Esophagus squamous epithelium (tissue), 4 donors: ENCODE results near the gene ZNF628.

Source experiments
- POLR2A ChIP-seq, 4 donors: fragments of 450-650 bp; IDR thresholded peaks; one replicate each; pipeline ENCODE4 v1.6.1; 2017; ENCODE audit warnings: antibody characterized with exemption in 4 of 4, mild to moderate bottlenecking in 4 of 4, moderate library complexity in 3 of 4
- TF ChIP-seq, protein P1 (sequence below), 6 experiments: fragments of 450-650 bp in 4 of 6; fragments of 200-600 bp in 2 of 6; sonication (generic) in 2 of 6; IDR thresholded peaks; one replicate each; pipeline ENCODE4 v1.5.1; 2016 to 2019; ENCODE audit warnings: antibody characterized with exemption in 6 of 6, mild to moderate bottlenecking in 4 of 6, moderate library complexity in 4 of 6

DNA sequence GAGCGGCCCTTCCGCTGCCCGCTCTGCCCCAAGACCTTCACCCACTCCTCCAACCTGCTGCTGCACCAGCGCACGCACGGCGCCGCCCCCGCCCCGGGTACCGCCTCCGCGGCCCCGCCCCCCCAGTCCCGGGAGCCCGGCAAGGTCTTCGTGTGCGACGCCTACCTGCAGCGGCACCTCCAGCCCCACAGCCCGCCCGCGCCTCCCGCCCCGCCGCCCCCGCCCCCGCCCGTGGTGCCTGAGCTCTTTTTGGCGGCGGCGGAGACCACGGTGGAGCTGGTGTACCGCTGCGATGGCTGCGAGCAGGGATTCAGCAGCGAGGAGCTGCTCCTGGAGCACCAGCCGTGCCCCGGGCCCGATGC, 5.4 kb downstream of the ZNF628 start:
- TF ChIP-seq, protein P1, sequence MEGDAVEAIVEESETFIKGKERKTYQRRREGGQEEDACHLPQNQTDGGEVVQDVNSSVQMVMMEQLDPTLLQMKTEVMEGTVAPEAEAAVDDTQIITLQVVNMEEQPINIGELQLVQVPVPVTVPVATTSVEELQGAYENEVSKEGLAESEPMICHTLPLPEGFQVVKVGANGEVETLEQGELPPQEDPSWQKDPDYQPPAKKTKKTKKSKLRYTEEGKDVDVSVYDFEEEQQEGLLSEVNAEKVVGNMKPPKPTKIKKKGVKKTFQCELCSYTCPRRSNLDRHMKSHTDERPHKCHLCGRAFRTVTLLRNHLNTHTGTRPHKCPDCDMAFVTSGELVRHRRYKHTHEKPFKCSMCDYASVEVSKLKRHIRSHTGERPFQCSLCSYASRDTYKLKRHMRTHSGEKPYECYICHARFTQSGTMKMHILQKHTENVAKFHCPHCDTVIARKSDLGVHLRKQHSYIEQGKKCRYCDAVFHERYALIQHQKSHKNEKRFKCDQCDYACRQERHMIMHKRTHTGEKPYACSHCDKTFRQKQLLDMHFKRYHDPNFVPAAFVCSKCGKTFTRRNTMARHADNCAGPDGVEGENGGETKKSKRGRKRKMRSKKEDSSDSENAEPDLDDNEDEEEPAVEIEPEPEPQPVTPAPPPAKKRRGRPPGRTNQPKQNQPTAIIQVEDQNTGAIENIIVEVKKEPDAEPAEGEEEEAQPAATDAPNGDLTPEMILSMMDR (IDR thresholded peaks at IDR 0.05), result no peak
- no peak for TF ChIP-seq POLR2A (IDR thresholded peaks at IDR 0.05)
